GM18909 (cell line): ENCODE results near the gene GLI2.

Experiments used
- ATAC-seq: cut with Tn5 transposase; IDR thresholded peaks from one replicate; pipeline ENCODE4 v1.9.1; 2021; ENCODE audit warnings: mild to moderate bottlenecking; ENCODE audit not compliant: unreplicated experiment, poor library complexity

Gene GLI2

DNA sequence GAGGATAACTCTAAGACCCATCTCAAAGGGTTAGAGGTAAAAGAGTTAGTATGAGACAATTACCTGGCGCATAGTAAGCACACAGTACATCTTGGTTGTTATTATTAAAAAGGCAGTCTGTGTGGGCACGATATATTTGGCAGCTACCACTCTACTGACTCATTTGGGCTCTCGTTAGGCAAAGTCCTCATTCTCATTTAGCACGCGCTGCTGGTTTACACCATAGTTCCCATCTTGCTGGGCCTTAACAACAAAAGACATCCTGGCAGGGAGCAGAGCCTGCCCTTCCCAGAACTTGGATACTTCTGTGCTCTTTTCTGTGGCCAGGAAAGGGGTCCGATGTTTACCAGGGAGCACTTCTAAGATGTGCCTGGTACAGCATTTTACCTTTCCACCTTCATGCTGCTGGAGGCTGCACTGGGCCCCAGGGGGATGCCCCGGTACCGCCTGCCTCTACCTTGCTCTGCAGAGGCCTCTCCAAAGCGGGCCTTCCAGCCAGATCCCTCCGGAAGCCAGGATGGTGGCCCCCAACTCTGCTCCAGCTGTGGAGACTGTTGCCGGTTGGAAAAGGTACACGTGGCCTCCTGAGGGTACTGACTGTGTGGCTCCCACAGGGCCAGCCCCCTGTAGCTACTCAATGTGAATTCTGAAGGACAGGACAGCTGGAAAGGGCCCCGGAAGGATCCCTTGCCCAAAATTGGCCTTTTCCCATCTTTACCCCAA is 15.0 kb downstream of the GLI2 start:
- ATAC-seq: no peak

DNA sequence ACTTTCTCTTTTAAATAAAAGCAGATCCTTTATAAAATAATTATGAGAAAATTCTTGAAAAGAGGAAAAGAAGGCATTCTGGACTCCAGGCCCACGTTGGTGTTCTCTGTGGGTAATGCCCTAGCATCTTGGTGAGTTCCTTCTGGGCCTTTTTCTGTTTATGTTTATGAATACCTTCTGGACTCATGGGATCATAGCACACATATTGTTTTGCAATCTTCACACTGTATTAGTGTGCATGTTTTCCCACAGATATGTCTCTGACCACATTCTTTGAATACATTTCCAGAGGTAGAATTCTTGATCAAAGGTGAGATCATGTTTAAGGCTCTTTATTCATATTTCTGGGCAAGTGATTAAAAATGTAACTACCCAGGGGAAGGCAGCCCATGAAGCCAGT is 15.9 kb downstream of the GLI2 start:
- ATAC-seq: no peak

DNA sequence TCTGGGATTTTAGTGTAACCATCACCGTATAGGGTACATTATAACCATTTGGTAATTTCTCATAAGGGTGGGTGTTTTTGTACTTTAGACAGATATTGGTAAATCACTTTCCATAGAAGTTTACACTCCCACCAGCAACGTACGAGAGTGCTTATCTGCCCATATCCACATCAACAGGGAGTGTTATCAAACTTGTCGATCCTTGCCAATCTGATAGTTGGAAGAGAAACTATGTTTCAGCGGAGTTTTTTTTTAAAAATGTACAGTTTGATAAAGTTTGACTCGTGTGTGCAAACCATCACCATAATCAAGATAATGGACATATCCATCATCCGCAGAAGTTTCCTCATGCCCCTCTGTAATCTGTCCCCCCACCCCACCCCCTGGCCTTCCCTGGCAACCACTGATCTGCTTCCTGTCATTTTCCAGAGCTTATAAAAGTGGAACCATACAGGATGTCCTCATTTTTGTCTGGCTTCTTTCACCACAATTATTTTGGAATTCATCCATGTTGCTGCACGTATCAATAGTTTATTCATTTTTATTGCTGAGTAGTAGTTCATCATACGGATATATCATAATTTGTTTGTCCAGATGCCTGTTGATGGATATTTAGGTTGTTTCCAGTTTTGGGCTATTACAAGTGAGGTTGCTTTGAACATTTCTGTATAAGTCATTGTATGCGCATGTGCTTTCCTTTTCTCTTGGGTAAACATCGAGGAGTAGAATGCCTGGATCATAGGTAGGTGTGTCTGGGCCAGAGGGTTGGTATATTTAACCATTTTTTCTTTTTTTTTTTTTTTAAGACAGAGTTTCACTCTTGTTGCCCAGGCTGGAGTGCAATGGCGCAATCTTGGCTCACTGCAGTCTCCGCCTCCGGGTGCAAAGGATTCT is 18.6 kb downstream of the GLI2 start:
- no peak for ATAC-seq

DNA sequence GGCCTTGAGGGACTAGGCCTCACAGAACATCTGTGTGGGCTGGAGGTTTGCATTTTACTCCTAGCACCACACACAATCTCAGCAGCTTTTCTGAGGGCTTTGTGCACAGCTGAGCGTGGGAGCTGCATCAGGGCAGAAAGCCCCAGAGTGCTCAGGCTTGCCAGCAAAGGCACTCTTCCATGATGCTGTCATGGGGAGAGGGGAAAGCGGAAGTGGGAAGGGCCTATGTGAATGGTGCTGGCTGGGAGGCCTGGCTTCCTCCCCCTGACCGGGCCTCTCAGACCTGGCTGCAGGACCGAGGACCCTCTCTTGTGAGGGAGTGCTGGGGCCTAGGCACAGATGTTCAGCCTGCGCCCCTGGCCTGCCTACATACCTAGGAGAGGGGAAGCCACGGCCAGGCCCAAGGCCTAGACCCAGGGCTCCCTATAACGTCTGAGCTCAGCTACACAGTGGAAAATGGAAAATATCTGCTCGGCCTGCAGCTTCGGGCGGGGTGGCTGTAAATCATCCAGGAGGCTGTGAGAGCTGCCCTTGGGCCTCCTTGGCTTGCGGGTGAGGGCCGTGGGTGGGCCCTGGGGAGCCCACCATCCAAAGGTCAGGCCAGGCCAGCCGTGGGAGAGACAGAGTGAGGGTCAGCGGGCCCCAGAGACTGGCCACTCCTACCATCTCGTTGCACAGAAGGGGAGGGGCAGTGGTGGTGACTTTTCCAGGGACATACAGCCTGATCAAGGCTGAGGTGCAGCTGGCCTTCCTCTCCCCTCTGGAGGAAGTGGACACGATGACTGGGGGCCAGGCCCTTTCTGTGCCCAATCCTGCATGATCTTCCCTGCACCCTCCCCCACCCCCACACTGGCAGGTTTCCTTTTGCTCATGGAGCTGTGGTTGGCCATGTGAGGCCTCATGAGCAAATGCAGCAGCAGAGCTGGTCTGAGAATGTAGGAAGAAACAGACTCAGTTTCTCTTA is 22.8 kb downstream of the GLI2 start:
- no peak for ATAC-seq

DNA sequence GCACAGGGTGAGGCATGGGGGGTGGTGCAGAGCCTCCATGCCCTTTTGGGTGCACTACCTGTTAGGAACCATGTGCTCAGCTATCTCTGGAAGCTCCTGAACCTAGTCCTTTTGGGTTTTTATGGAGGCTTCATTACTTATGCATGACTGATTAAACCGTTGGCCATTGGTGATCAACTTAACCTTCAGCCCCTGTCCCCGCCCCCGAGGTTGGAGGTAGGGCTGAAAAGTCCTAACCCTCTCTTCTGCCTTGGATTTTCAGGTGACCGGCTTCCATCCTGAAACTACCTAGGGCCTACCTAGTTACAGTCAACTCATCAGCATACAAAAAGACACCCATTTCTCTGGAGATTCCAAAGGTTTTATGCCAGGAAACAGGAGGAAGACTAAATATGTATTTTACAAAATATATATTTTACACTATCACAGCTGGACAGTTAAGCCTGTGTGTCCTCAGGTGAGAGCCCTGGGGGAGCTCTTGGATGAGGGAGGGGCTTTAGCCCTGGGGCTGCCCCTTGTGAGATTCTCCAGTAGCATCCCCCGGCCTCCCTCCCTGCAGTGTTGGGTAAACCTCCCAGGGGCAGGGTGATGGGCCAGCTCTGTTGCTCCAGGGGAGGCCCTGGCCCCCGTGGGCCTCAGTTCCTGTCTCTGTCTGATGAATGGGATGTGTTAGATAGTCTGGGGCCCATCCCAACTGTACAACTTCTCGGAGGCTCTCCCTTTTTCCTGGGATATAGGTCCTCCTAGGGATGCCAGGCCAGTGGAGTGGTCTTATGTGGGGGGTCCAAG is 24.1 kb downstream of the GLI2 start:
- ATAC-seq: no peak

- ATAC-seq: no peak
Measured at GRCh38 chr2:120760446-120761135, 24.9 kb downstream of the GLI2 start.

DNA sequence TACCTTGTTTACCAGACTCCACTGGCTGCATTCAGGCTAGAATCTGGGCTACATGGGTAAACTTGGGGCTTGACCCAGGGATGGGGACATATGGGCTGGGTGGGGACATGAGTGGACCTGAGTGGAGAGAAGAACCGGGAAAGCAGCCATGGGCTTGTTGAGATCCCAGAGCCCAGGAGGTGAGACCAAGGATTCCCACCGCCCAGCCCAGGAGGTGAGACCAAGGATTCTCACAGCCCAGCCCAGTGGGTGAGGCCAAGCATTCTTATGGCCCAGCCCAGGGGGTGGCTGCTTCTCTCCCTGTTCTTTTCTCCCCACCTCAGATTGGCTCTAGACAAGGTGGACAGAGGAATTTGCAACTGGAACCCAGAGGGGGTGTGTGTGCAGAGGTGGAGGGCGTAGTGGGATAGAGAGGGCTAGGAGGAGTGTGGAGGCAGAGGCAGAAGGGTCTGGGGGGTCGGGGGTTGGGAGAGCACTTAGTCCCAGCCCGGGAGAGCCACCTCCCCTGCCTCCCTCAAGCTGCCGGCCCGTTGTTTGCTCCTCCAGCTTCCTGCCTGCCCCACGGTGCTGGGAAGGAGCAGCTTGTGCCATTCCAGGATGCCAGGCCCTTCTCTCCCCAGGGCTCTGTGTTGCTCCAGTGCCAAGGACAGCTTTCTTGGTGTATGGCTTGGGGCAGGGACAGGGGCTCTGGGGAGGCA is 25.6 kb downstream of the GLI2 start:
- ATAC-seq: no peak

DNA sequence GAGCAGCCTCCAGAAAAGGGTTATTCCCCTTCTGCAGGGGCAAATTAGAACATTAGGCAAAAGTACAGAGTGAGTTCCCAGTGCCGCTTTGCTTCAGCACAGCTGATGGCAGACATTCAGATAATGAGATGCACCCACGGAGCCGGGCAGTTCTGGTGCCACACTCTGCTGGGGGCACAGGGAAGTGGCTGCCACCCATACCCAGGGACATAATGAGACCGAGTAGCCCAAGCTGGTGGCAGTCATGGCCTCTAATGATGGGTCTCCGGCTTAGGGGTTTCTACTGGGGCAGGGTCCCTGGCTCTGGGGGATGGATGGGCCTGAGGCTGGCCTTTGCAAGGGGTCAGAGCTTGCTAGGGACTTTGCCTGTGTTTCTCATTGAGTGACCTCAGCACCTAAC is 26.2 kb downstream of the GLI2 start:
- no peak for ATAC-seq

GRCh38 chr2:120762341-120763061 is 26.8 kb downstream of the GLI2 start:
- ATAC-seq: no peak

GRCh38 chr2:120763508-120763907 is 27.8 kb downstream of the GLI2 start:
- ATAC-seq: no peak

DNA sequence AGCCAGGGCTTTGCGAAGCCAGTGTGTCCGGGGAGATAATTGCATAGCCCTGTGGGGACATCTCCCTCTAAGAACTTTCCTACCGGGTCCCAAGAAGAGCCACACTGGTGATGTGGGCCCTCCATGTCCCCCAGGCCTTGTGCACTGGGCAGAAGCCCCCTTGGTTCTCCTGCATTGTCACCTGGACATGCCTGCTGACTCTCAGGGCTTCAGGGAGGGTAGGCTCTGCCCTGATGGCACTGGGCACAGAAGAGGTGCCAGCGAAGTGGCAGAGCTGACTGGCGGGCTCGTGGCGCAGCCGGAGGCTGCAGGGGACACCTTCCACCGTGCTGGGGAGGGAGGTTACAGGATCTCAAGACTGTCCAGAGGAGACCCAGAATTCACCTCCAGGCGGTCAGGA is 28.3 kb downstream of the GLI2 start:
- no peak for ATAC-seq

DNA sequence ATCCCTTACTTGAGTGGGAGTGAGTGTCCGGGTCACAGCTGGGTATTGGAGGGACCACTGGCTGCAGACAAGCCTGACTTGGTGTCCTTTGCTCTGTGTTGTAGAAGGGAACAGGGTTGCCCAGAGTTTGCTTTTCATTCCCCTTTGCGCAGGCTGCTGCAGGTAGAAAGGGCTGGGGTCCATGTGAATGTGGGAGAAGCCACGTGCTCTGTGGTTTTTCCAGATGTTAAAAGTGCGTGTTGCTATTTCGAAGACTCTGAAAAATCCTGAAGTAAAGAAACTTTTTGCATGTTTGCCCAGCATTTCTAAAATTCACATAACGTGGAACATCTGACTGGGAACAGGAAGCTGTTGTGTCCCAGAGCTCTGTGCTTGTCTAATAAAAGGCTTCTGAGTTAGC is 28.8 kb downstream of the GLI2 start:
- ATAC-seq: no peak

GRCh38 chr2:120764991-120765677 is 29.5 kb downstream of the GLI2 start:
- ATAC-seq: no peak

GRCh38 chr2:120765678-120766469 is 30.2 kb downstream of the GLI2 start:
- ATAC-seq: no peak

- no peak for ATAC-seq
Measured at GRCh38 chr2:120766470-120767351, 31.0 kb downstream of the GLI2 start.
